MM.1S (cell line): ENCODE results near the gene CD8B.

Source experiments
- CTCF ChIP-seq: fragments of 300-600 bp; sonication (generic); IDR thresholded peaks from 2 replicates; pipeline ENCODE4 v1.5.1; 2016; ENCODE audit warnings: antibody characterized with exemption, low read length, mixed read lengths
- EZH2 ChIP-seq: fragments of 300-600 bp; sonication (generic); optimal IDR thresholded peaks from 2 replicates; pipeline ENCODE3; 2017; ENCODE audit warnings: low read depth, mild to moderate bottlenecking, antibody characterized with exemption, low read length, mixed read lengths
- EZH2phosphoT487 ChIP-seq: fragments of 300-600 bp; sonication (generic); IDR thresholded peaks from 2 replicates; pipeline ENCODE4 v1.6.1; 2018; ENCODE audit warnings: antibody characterized with exemption, low read length

- TF ChIP-seq CTCF, result no peak
- TF ChIP-seq EZH2phosphoT487, result no peak
- TF ChIP-seq EZH2, result no peak
Measured at GRCh38 chr2:86772611-86773010, 89.1 kb downstream of the CD8B start.
